MM.1S (cell line): ENCODE measurements around the gene ITCH.
"Not testable (repeated sequence)": the region's sequence is repeated elsewhere in the genome, so short reads cannot be mapped to it uniquely, and the experiment has no call there.

Experiments
- CTCF ChIP-seq: fragments of 300-600 bp; sonication (generic); IDR thresholded peaks from 2 replicates; pipeline ENCODE4 v1.5.1; 2016; ENCODE audit warnings: antibody characterized with exemption, low read length, mixed read lengths
- EZH2 ChIP-seq: fragments of 300-600 bp; sonication (generic); optimal IDR thresholded peaks from 2 replicates; pipeline ENCODE3; 2017; ENCODE audit warnings: low read depth, mild to moderate bottlenecking, antibody characterized with exemption, low read length, mixed read lengths
- EZH2phosphoT487 ChIP-seq: fragments of 300-600 bp; sonication (generic); IDR thresholded peaks from 2 replicates; pipeline ENCODE4 v1.6.1; 2018; ENCODE audit warnings: antibody characterized with exemption, low read length

GRCh38 chr20:34432663-34433062 is 69.6 kb downstream of the ITCH start:
- TF ChIP-seq CTCF, EZH2, EZH2phosphoT487: not testable (repeated sequence)
